LNCAP (cell line): ENCODE results near the gene IL9.
A peak's percentile ranks its signal among the peaks of the same experiment; 100 is the strongest.

ENCODE experiments used
- TF ChIP-seq, protein P1 (sequence below): fragments of 450-650 bp; IDR thresholded peaks from 2 replicates; pipeline ENCODE4 v1.5.1; 2017; ENCODE audit warnings: mild to moderate bottlenecking

Gene IL9

DNA sequence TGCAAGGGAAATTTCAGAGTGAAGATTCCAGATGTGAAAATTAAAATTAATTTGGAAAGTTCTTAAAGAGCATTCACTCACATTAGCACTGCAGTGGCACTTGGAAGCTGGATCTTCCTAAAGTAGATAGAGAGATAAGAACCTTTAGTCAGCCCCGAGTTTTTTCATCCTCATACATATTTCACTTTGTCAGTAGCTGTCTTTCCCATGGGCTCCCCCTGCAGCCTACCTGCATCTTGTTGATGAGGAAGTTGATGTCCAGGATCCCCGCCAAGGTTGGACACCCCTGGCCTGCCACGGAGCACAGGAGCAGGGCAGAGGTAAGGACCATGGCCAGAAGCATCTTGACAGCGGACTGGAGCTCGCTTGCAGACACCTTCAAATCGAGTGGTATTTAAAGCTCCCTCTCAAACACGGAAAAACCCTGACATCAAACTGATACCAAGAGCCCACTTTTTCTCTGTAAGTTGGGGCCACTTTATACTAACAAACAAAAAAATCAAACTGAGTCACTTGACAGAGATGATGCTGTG, at the start of gene IL9:
IL9 (minus strand) TSS at position 368 of the 533 bp plus-strand sequence; CDS start at position 343, 25 bp downstream.
- TF ChIP-seq, protein P1, sequence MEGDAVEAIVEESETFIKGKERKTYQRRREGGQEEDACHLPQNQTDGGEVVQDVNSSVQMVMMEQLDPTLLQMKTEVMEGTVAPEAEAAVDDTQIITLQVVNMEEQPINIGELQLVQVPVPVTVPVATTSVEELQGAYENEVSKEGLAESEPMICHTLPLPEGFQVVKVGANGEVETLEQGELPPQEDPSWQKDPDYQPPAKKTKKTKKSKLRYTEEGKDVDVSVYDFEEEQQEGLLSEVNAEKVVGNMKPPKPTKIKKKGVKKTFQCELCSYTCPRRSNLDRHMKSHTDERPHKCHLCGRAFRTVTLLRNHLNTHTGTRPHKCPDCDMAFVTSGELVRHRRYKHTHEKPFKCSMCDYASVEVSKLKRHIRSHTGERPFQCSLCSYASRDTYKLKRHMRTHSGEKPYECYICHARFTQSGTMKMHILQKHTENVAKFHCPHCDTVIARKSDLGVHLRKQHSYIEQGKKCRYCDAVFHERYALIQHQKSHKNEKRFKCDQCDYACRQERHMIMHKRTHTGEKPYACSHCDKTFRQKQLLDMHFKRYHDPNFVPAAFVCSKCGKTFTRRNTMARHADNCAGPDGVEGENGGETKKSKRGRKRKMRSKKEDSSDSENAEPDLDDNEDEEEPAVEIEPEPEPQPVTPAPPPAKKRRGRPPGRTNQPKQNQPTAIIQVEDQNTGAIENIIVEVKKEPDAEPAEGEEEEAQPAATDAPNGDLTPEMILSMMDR, result no peak

DNA sequence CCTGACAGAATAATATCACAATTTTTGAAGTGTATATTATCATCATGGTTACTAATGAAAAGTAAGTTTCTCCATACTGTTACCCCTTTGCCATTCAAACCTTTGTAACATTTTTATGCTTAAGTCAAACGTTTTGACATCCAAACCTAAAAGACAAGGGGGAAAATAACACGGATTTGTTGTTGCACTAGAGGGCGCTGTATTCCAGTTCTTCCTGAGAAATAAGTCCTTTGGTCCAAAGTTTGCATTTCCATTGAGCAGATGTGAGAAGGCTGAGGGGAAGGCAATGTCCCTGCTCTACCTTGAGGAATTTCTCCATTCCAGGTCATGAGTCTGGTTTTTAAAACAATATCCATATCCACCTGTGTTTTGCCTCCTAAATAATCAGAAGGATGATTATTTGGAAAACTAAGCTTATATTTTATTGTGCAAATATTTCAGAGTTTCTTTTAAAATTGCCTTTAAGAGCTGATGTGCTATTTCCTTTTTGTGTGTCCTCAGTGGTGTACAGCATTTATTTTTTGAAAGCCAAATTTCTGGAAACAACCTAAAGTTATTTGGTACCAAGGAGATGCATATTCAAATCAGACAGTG, 49.4 kb upstream of the IL9 start:
- TF ChIP-seq, protein P1, result peak; percentile 76

DNA sequence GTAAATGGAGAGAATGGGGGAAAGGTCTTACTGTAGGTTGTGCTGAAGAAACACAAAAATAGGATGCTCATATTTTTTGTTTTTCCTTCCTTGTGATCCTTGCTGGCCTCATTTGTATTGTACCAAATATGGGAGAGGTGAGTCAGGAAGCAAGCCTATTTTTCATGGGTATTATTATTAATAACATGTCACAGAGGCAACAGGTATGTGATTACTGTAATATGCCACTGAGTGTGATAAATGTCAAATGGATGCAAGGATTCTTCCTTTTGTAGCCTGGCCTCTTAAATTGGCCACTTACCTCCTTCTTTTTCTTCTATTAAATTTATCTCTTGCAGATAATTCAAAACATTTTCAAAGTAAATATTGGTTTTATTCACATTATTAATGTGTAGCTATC, 48.9 kb upstream of the IL9 start:
- TF ChIP-seq, protein P1, result no peak

DNA sequence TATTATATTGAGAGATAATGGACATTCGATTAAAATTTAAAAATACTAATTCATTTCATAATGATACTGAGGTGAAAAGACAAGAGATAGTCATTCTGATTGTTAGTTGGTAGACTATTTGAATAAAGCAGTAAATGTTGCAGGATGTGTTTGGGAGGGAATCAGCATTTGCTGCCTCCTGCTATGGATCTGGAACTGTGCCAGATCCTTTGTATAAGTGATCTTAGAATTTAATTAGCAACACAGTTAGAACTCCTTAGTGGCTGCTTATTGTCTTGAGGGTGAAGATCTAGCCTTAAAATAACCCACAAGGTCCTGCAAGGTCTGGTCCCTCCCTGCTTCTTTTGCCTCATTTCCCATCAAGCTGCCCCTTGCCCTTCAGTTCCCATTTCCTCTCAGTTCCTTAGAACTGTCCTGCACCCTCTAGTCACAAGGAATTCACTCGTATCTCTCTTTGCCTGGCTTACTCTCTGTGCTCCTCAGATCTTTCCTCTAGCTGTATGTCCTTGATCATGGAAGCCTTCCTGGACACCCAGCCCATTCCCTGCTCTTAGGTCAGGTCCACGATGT, 46.6 kb upstream of the IL9 start:
- TF ChIP-seq, protein P1, result no peak

DNA sequence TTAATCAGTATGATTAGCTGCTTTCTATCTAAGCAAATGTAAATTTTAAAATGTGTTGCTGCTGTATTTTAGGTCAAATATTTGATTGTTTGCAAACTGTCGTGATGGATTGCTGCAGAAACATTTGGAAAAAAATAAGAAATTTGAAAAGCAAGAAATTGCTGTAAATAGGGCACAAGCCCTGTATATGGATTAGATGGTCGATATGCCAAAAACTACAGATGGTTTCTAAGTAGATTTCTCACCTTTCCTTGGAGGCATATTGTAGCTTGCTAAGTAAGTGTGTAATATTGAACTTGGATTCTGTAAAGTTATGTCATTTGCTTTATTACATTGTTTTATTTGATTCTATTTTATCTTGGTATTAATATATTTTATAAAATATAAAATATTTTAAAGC, 46.1 kb upstream of the IL9 start:
- TF ChIP-seq, protein P1, result no peak

DNA sequence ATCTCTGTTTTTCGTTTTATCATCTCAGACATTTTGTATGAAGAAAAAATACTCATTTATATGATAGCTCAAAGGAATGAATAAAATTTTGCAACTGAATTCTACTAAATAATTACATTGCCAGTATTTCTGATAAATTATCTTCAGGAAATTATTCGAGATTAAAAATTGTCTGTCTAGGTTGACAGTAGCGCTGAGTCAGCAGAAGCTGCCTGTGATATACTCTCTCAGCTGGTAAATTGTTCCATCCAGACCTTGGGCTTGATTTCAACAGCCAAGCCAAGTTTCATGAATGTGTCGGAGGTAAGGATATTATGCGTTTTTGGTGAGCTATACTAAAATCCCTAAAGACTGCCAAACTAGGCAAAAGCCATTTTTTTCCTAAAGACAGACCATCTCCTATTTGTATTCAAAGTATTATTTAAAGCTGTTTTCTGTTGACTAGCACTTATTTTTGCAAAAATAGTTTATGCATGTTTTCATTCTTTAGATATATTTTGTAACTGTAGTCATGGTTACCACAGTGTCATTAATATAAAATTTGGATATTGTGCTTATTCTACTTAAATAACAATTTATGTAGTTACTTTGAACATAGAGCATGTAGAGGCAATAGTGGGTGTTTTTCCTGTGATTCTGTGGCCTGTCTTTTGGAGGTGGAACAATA, 41.7 kb upstream of the IL9 start:
- TF ChIP-seq, protein P1, result no peak

DNA sequence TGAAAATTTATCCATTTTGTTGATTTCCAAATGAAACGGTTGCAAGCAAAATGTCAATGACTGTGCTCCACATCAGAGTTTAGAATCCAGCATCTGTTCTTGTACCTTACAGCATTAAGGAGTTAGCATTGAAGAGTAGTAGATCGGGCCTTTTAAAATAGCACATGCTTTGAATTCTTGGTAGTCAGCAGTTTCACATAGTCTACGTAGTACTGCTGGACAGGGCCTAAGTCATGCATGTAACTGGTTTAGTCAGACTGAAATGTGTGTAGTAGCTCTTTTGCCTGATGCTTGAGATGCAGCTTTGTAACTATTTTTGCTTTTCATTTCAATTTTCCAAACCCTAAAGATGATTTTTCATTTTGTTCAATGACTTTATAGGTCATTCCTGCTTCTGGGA, 39.3 kb upstream of the IL9 start:
- TF ChIP-seq, protein P1, result no peak
